HL-60 (cell line): ENCODE data around the gene CACFD1.

Experiments
- CTCF ChIP-seq: IDR thresholded peaks from one replicate; pipeline ENCODE4 v1.5.1; 2011; ENCODE audit warnings: low read length, control low read depth, inconsistent platforms; ENCODE audit not compliant: insufficient read depth
- GABPA ChIP-seq: IDR thresholded peaks from 2 replicates; pipeline ENCODE4 v1.6.1; 2012; ENCODE audit warnings: low read depth
- POLR2AphosphoS5 ChIP-seq: IDR thresholded peaks from 2 replicates; pipeline ENCODE4 v1.6.1; 2012; ENCODE audit warnings: low read depth
- TF ChIP-seq, protein P1 (sequence below): IDR thresholded peaks from 2 replicates; pipeline ENCODE4 v1.6.1; 2012; ENCODE audit warnings: low read depth; ENCODE audit not compliant: insufficient replicate concordance

DNA sequence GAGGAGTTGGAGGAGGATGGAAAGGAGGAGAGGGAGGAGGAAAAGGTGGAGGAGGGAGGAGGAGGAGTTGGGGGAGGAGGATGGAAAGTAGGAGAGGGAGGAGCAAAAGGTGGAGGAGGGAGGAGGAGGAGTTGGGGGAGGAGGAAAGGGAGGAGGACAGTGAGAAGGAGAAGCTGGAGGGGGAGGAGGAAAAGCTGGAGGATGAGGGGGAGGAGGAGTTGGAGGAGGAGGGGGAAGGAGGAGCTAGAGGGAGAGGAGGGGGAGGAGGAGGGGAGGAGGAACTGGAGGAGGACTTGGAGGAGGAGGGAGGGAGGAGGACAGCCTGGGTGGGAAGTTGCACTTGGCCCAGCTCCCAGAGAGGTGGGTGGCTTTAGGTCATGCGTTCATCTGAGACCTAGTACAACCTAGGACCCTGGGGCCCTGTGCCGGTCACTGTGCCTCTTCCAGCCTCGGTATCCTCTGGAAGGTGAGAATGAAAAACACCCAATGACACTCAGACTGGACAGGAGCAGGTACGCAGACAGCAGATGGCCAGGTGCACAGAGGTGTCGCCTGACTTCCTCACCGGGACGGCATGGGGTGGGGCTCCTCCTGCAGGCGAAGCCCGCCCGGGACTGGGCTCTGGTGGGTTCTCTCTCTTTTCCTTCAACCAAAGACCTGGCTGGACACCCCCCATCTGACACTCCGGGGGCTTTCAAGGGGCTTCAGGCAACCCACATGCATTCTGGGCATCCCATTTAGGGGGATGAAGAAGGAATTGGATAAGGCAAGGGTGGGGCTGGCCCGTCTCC, 31.3 kb downstream of the CACFD1 start:
- TF ChIP-seq POLR2AphosphoS5 (no peak), CTCF (no peak), GABPA (no peak)
- TF ChIP-seq, protein P1, sequence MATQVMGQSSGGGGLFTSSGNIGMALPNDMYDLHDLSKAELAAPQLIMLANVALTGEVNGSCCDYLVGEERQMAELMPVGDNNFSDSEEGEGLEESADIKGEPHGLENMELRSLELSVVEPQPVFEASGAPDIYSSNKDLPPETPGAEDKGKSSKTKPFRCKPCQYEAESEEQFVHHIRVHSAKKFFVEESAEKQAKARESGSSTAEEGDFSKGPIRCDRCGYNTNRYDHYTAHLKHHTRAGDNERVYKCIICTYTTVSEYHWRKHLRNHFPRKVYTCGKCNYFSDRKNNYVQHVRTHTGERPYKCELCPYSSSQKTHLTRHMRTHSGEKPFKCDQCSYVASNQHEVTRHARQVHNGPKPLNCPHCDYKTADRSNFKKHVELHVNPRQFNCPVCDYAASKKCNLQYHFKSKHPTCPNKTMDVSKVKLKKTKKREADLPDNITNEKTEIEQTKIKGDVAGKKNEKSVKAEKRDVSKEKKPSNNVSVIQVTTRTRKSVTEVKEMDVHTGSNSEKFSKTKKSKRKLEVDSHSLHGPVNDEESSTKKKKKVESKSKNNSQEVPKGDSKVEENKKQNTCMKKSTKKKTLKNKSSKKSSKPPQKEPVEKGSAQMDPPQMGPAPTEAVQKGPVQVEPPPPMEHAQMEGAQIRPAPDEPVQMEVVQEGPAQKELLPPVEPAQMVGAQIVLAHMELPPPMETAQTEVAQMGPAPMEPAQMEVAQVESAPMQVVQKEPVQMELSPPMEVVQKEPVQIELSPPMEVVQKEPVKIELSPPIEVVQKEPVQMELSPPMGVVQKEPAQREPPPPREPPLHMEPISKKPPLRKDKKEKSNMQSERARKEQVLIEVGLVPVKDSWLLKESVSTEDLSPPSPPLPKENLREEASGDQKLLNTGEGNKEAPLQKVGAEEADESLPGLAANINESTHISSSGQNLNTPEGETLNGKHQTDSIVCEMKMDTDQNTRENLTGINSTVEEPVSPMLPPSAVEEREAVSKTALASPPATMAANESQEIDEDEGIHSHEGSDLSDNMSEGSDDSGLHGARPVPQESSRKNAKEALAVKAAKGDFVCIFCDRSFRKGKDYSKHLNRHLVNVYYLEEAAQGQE = no peak
